HG03095 (cell line): Measurements from ENCODE around the gene HCRTR2.
"Not testable (repeated sequence)": the region's sequence is repeated elsewhere in the genome, so short reads cannot be mapped to it uniquely, and the experiment has no call there.

Experiments used
- ATAC-seq: cut with Tn5 transposase; IDR thresholded peaks from one replicate; pipeline ENCODE4 v1.9.1; 2021; ENCODE audit warnings: moderate library complexity; ENCODE audit not compliant: unreplicated experiment

HCRTR2 gene

DNA sequence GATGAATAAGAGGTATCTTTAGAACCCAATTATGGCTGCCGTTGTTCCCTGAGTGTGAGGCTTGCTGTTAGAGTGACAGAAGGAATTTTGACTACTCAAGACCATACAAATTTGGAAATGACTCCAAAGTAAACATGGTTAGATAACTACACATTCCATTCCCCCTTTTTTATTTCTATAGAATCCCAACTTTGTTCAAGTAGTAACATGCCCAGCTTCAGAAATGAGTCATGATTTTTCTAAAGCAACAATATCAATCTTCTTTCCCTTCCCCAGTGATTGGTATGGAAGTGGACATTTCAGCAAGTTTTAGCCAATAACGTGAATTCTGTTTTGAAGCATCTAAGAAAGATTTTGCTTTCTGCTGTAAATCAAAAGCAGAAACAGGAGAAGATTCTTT, 37.8 kb downstream of the HCRTR2 start:
- no peak for ATAC-seq

DNA sequence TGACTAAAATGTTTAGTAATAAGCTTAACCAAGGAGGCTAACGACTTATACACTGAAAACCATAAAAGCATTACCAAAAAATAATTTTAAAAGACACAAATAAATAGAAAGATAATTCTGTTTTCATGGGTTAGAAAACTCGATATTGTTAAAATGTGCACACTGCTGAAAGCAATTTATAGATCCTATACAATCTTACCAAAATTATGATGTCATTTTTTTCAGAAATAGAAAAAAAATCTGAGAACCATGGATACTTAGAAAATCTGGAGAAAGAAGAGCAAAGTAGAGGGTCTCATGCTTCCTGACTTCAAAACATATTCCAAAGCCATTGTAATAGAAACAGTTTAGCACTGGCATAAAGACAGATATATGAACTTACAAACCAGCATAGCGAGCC, 46.6 kb downstream of the HCRTR2 start:
- ATAC-seq = no peak

DNA sequence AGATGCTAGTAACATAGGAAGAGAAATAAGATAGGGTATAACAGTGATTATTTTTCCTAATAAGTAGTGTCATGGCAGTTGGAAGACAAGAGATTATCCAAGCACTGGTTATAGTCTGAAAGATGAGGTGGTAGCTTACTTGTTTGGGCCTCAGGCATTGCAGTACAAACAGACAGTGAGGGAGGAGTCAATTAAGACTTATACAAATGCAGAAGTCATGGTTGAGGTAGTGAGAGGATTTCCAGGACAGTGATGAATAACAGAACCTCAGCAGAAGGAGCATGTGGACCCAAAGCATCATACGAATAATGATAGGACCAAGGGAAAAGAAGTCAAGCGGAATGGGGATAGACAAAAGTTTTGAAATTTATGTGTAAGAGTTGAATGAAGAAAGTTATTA, 53.5 kb downstream of the HCRTR2 start:
- no peak for ATAC-seq

DNA sequence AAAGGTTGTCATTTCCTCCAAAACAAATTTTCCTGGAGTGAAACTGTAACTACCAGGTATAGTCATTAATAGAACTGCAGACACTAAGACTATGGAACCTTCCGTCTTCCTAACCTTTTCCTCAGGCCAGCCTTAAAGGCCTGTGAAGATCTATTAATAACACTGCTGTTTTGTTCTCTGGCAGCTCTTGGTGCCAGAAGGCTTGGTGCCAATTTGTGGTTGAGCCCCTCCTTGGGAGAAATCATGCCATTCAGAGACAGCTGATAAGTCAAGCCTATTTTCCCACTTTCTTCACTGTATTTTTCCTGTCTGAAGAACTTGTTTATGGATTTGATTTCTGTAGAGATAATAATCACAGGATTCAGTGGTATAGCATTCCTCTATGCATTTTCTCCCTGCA, 64.8 kb downstream of the HCRTR2 start:
- no peak for ATAC-seq

DNA sequence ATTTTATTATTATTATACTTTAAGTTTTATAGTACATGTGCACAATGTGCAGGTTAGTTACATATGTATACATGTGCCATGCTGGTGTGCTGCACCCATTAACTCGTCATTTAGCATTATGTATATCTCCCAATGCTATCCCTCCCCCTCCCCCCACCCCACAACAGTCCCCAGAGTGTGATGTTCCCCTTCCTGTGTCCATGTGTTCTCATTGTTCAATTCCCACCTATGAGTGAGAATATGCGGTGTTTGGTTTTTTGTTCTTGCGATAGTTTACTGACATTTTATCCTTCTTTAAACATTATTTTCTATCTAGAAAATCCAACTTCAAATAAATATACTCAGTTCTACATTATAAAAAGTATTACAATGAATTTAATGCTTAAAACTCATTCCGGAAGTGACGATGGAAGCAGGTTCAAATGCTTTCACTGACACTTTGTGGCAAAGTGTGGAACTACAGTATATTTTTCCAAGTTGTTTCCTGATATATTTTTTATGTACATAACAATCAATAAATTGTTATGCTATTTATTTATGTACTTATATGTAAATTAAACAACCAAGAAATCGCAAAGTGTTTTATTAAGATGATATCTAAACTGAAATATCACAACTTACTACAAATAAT, 66.8 kb downstream of the HCRTR2 start:
- ATAC-seq = not testable (repeated sequence)

DNA sequence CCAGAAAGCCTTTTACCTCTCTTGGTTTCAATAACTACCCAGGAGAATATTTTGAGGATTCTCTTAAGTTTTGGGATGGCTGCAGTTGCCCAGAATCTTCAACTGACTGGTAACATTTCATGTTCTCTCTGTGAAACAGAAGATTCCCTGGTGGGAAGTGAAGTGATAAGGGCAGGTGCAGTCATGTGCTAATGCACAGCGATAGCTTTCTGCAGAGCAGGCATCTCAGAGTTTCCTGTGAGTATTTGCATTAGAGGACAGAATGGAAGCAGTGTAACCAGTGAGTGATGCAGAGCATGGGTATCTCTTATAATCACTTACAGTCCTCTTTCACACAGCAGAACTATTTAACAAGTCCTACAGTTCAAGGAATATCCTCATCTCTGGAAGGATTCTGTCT, 76.1 kb downstream of the HCRTR2 start:
- no peak for ATAC-seq

DNA sequence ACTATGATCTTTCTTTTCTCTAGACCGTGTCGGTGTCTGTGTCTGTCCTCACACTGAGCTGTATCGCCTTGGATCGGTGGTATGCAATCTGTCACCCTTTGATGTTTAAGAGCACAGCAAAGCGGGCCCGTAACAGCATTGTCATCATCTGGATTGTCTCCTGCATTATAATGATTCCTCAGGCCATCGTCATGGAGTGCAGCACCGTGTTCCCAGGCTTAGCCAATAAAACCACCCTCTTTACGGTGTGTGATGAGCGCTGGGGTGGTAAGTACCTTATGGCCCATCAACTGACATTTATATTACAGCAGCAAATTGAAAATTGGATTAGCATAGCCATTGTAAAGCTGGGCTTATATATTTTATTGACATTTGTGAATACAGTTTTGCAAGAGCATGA, 80.8 kb downstream of the HCRTR2 start:
- no peak for ATAC-seq

DNA sequence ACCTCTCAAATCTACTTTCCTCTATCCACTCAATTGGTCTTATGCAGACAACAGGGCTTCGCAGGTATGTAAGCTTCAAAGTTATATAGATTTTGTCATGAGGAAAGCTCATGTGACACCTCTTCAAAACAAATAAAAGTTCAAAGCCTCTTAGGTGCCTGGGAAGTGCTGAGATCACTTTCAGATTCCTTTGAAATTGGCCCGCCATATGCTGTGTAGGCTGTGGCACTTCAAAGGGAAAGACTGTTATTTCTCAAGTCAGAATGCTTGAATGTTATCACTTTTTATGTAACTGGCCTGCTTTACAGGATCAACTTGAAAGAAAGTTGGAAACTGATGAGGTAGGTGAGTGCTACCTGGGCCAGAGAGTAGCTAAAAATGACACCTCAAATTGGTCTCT, 85.9 kb downstream of the HCRTR2 start:
- ATAC-seq = no peak

DNA sequence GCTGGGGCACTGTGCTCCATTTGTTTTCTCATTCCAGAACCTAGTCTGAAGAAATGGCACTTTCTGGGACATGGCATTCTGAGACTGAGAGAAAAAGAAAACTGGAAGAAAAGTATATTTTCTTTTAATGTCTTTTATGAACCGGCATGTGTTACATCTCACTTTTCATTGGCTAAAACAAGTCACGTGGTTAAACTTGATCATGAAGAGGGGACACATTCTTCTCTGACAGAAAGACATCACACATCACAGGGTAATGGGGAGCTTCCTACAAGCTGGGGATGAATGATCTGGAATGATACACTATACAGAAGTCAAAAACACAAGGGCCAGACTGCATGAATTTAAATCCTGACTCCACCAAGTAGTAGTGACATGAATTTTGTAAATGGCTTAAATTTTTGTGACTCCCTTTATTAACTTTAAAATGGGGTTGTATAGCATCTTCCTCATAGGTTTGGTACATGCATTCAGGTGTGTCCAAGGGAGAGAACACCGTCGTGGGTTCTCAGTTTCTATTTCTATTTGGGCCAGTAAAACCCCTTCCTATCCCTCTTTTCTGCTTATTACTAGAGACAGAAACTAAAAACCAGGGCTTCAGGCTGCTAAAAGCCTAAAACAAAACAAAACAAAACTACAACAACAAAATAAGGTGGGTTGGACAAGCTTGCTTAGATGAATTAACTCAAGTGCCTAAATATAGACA, 91.2 kb downstream of the HCRTR2 start:
- ATAC-seq = no peak

DNA sequence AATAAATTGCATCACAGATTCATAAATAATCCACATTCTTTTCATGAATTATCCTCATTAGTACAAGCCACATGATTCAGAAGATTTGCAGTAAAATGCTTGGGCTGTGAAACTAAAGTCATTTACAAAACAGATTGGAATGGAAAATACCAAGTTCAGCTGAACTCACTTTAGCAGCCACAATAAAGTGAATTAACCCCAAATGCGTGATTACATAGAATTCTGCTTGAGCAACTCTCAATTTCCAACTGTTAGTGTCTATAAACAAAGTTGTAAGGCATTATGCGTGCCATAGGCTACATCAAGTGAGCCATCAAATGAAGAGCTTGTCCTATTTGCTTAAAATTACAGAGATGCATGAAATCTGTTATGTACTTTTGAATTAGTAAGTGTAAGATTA, 92.6 kb downstream of the HCRTR2 start:
- ATAC-seq = no peak

DNA sequence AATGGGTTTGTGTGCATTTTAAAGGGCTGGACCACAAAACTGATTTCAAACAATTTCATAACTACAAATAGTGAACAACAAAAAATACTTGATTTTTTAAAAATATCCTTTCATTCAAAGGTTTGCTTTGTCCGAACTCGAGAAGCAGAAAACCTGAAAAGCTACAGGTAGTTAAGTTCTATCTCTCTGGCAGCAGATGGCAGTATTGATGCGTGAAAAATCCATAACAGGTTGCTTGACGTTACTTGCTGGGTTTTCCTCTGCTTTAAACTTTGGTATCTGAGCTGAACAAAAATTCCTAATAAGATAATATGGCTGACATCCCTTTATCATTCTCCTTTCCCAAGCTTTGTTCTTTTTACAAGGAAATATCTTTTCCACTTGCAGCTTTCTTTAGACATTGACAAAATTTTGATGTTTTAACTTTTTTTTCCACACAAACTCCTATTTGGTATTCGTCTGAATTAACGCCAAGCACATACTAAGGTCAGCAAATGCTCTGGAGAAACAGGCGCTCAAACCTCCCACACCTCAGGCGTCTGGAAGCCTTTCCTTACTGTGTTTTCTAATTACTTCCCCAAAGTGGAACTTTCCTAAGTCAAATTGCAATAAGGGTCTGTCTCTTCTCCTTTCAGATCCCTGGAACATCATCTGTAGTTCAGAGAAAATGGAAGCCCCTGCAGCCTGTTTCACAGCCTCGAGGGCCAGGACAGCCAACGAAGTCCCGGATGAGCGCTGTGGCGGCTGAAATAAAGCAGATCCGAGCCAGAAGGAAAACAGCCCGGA, 102.6 kb downstream of the HCRTR2 start:
- peak; percentile 60 for ATAC-seq

DNA sequence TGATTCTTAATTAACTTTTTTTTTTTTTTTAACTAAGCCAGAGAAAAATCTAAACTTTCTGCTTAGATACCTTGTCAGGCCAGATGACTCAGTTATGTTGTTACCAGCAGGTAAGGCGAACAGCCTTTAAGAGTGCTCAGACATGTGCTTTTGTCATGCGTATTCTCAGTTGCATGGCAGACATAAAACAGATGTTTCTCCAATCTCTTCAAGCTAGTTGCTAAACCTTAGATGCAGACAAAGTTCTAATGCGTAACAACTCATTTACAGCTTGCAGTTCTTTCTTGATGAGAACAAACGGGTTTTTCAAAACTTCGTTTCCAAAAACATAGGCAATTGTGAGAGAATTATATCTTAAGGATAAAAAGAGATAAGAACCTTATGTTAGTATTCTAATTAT, 103.3 kb downstream of the HCRTR2 start:
- ATAC-seq = no peak

DNA sequence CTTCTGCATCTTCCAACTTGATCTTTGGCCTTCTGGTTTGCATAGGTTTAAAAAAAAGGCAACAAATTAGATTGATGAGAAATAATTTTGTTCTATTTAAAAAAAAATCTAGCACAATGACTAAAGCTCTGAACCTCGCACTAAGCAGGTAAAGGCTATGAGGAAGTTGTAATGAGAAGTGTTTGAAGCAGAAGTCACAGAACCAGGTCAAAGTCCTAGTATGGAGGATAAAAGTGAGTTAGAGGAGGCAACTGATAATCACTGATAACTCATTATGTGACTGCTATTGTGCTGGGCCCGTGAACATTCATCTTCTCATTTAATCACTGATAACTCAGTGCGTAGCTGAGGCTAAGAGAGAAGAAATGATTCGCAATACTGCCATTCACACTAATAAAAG, 106.9 kb downstream of the HCRTR2 start:
- no peak for ATAC-seq

DNA sequence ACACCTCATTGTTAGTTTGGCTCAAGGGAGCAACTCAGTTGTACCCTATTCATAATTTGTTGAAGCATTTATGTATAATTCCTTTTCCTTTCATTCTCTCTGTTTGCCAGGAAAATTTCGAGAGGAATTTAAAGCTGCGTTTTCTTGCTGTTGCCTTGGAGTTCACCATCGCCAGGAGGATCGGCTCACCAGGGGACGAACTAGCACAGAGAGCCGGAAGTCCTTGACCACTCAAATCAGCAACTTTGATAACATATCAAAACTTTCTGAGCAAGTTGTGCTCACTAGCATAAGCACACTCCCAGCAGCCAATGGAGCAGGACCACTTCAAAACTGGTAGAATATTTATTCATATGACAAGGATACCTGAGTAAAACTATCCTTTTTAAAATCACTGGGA, 107.8 kb downstream of the HCRTR2 start:
- no peak for ATAC-seq

DNA sequence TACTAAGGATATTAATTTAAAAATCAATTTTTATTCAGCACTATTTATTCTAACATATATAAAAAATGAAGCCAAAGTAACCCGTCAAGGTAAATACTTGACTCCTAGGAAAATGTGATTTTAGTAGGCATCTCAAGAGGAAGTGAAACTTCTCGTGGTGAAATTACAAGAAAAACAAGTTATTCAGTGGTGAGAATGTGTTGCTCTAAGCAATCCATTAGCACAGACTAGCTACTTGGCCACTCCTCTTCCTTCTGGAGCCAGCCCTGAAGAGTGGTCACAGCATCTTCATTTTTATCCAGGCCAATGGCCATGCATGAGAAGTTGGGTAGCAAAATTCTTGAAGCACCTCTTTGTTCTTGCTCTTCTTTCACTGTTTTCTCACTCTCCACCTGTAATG, 112.5 kb downstream of the HCRTR2 start:
- ATAC-seq = no peak

DNA sequence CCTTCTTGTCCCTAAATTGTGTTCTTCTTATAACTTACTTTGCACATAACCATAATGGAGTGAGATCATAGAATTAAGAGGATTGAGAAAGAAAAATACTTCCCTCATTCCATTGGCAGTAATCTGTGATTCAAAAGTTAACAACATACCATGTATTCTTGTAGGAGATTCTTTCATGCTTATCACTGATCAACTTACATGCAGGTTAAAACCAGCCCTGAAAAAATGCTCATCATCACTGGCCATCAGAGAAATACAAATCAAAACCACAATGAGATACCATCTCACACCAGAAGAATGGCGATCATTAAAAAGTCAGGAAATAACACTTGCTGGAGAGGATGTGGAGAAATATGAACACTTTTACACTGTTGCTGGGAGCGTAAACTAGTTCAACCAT, 116.4 kb downstream of the HCRTR2 start:
- no peak for ATAC-seq

DNA sequence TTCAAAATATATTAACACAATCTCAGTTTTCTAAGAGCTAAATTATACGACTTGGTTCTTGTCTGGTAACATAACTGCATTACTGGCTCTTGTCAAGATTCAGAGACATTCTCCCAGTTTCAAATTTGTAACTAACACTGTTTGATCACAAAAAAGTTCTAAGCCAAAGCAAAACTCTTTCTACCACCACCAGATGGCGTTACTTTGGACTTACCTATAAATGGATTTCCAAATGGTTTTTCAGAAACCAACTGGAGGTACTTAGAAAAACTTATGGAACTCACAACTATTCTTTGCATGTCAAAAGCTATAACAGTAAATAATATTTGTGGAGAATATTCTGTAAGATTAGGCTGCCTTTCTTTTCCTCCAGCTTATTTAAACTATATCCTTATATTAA, 118.8 kb downstream of the HCRTR2 start:
- ATAC-seq = no peak

DNA sequence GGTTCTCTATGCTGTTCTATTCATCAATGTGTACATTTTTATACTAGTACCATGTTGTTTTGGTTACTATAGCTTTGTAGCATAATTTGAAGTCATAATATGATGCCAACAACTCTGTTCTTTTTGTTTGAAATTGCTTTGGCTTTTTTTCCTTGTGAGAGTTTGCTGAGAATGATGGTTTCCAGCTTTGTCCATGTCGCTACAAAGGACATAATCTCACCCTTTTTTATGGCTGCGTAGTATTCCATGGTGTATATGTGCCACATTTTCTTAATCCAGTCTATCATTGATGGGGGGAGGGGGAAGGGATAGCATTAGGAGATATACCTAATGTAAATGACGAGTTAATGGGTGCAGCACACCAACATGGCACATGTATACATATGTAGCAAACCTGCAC, 122.9 kb downstream of the HCRTR2 start:
- ATAC-seq = not testable (repeated sequence)

DNA sequence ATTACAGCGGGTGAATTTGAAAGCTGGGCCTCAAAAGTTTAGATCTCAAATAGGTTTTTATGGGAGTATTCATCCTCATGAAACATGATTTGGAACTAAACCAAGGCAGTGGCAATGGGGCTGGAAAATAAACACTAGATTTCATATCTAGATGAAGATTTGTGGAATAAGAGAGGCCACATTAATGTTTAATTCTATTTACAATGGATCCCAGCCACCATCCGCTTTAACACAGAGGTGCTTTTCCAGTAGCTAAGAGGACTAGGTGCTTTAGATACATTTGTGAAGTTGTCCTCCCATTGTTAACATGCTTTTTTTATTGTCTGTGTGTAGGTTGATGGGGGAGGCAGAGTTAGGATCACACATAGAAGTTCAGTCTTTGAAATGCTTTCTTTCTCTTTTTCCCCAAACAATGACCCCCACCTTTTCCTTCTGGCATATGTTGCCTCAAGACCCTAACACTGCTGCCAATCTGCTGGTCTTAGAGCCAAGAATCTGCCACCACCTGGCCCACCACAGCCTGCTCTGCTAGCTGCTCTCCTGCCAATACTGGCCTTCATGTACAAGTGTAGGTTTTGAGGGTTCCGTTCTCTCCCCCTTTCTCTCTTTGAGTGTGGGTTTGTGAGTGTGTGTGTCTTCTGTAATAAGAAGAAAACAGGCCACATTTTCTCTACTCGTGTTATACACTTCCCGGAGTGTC, 125.1 kb downstream of the HCRTR2 start:
- no peak for ATAC-seq

DNA sequence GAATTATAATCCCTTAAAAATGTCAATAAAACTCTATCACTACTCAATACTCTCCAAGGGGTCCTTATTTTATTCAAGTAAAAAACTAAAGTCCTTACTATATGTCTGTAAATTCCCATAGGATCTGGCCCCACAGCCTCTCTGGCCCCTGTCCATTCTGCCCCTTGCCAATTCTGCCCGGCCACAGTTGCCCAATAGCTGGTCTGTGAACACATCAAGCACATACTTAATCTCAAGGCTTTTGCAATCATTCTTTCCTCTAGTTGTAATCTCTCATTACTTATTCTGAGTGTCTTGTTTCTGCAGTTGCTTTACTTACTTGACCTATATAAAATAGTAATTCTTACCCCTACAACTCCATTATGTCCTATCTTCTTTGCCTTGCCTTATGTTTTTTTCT, 130.4 kb downstream of the HCRTR2 start:
- no peak for ATAC-seq

DNA sequence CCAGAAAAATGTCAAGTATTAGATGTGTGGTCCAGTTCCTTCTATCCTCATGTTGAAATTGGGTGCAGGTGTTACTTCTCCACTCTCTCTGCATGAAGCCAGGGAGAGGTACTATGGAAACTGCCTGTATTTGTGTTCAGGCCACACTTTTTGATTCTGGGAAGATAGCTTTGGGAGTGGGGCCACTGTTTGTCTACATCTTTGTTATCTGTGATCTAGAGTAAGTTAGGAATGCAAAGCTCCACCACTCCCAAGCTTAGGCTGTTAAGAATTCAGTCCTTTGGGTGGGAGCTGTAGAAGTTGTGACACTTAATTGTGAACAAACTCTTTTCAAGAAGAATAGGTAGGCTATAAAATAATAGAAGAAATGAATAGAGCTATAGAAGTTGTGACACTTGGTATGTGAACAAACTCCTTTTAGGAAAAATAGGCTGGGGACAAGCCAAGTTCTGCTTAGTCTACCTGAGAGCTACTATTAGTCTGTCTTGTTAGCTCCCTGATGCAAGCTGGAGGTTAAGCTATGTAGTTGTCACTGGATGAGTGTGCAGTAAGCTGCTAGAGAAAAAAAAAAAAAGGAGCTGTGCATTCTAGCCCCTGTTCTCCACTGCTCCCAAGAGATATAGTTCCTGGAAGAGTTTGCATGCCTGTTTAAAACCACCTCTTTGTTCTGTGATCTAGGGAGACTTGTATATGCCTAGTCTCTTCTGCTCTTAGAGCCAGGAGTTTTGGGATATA, 145.8 kb downstream of the HCRTR2 start:
- no peak for ATAC-seq
